Measurements from ENCODE around the gene FGF6. TPM values are rescaled to one million over a fixed set of nuclear protein-coding genes. Genes with fewer than 3 reads are reported as not detected.
"Not testable (repeated sequence)": the region's sequence is repeated elsewhere in the genome, so short reads cannot be mapped to it uniquely, and the experiment has no call there.

FGF6 gene
- total and polyA plus RNA-seq, 10 of the 15 experiments (the other 5 are each of a cell fraction or from before 2014, with no cell fraction given), result not detected

DNA sequence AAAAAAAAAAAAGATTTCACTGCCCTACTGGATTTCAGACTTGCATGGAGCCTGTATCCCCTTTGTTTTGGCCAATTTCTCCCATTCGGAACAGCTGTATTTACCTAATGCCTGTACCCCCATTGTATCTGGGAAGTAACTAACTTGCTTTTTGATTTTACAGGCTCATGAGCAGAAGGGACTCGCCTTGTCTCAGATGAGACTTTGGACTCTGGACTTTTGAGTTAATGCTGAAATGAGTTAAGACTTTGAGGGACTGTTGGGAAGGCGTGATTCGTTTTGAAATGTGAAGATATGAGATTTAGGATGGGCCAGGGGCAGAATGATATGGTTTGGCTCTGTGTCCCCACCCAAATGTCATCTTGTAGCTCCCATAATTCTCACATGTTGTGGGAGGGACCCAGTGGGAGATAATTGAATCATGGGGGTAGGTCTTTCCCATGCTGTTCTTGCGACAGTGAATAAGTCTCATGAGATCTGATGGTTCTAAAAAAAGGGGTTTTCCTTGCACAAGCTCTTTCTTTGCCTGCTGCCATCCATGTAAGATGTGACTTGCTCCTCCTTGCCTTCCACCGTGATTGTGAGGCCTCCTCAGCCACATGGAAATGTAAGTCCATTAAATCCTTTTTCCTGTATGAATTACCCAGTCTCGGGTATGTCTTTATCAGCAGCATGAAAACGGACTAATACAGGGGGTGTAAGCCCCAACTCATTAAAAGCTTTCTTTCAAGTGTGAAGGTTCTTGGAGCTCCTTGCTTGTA is 40.6 kb downstream of the FGF6 start:
- H3K27me3 ChIP-seq (replicated peaks in 1 of 2; ENCODE audit: control insufficient read depth in 2 of 2, insufficient read depth in 2 of 2, low read length in 1 of 2); H4K20me1 ChIP-seq (ENCODE audit: control insufficient read depth, insufficient read depth); POLR2A ChIA-PET; H3K79me2 ChIP-seq (ENCODE audit: control insufficient read depth, insufficient read depth, low read length); H3K27ac ChIP-seq (ENCODE audit: control insufficient read depth, insufficient read depth); H2AFZ ChIP-seq (ENCODE audit: control insufficient read depth, low read depth, low read length); H3K9me3 ChIP-seq (replicated peaks; ENCODE audit: control insufficient read depth, insufficient read depth, low read length); in situ Hi-C loops (cut with MboI); H3K36me3 ChIP-seq (ENCODE audit: control insufficient read depth in 2 of 2, insufficient read depth in 2 of 2, low read length in 1 of 2); DNase-seq (ENCODE audit: low read depth, low spot score); H3K4me1 ChIP-seq (ENCODE audit: control insufficient read depth, insufficient read depth, low read length); ATAC-seq; FAIRE-seq; H3K9ac ChIP-seq (ENCODE audit: control insufficient read depth, insufficient read depth, low read length); intact Hi-C loops (cut with micrococcal nuclease; ENCODE audit: unreplicated experiment); BruUV-seq (replicated peaks); H3K4me3 ChIP-seq; H3K4me2 ChIP-seq (ENCODE audit: control insufficient read depth, insufficient read depth): not testable (repeated sequence)
- WGBS (ENCODE audit: insufficient coverage, insufficient replicate concordance, low lambda C conversion rate, missing lambda C conversion rate), result 37% methylated on average over 8 of the region's 8 CpGs
- SMC1A ChIA-PET (ENCODE audit: uncharacterized antibody, unreplicated experiment), result interaction anchor here (1.5 kb wide), 1 partner anchor 8 kb away, joined by 4 read pairs; no protein-coding TSS in a partner anchor
- CTCF ChIA-PET, result interaction anchor here (0.9 kb wide), 1 partner anchor 8 kb away, joined by 4 read pairs; no protein-coding TSS in a partner anchor
- RAD21 ChIA-PET (ENCODE audit: unreplicated experiment), result interaction anchor here (1.6 kb wide), 1 partner anchor 16 kb away, joined by 3 read pairs; no protein-coding TSS in a partner anchor

GRCh38 chr12:4402996-4403395 is 42.6 kb downstream of the FGF6 start:
- H3K4me1 ChIP-seq (ENCODE audit: control insufficient read depth, insufficient read depth, low read length), result no peaks in the 10 kb centered on the region
- ChIA-PET SMC1A (ENCODE audit: uncharacterized antibody, unreplicated experiment) (no interaction called here), POLR2A (no interaction called here), RAD21 (ENCODE audit: unreplicated experiment) (no interaction called here), CTCF (interaction anchor here (0.6 kb wide), 1 partner anchor 470 kb away, joined by 3 read pairs; no protein-coding TSS in a partner anchor)
- no peak for DNase-seq (ENCODE audit: low read depth, low spot score)
- ATAC-seq, result no peak
- no peaks in the 10 kb centered on the region for H4K20me1 ChIP-seq (ENCODE audit: control insufficient read depth, insufficient read depth)
- no peak overlapping the region for H2AFZ ChIP-seq (ENCODE audit: control insufficient read depth, low read depth, low read length)
- no peak overlapping the region for H3K27ac ChIP-seq (ENCODE audit: control insufficient read depth, insufficient read depth)
- H3K79me2 ChIP-seq (ENCODE audit: control insufficient read depth, insufficient read depth, low read length), result no peaks in the 10 kb centered on the region
- BruUV-seq (replicated peaks), result no TSS peak
- H3K4me2 ChIP-seq (ENCODE audit: control insufficient read depth, insufficient read depth), result no peak overlapping the region
- intact Hi-C loops (cut with micrococcal nuclease; ENCODE audit: unreplicated experiment) (no loop called here), in situ Hi-C loops (cut with MboI) (no loop called here)
- no peak for FAIRE-seq
- H3K9ac ChIP-seq (ENCODE audit: control insufficient read depth, insufficient read depth, low read length), result no peak overlapping the region
- no peak overlapping the region for H3K4me3 ChIP-seq
- H3K36me3 ChIP-seq (ENCODE audit: control insufficient read depth in 2 of 2, insufficient read depth in 2 of 2, low read length in 1 of 2), result no peaks in the 10 kb centered on the region
- WGBS (ENCODE audit: insufficient coverage, insufficient replicate concordance, low lambda C conversion rate, missing lambda C conversion rate), result 34% methylated on average over 4 of the region's 4 CpGs
- no peaks in the 10 kb centered on the region; the same call in 2 of the 3 replicates for H3K9me3 ChIP-seq (replicated peaks; ENCODE audit: control insufficient read depth, insufficient read depth, low read length)
- H3K27me3 ChIP-seq (replicated peaks in 1 of 2; ENCODE audit: control insufficient read depth in 2 of 2, insufficient read depth in 2 of 2, low read length in 1 of 2), result no peaks in the 10 kb centered on the region; a peak in 2 of 4 replicates
- TF ChIP-seq CREM (IDR thresholded peaks at IDR 0.05; ENCODE audit: low read depth), result no peak
- TF ChIP-seq GATAD2B (conservative IDR thresholded peaks at IDR 0.05; ENCODE audit: low read depth), result no peak
- no peak for TF ChIP-seq MYB (IDR thresholded peaks at IDR 0.05; ENCODE audit: borderline replicate concordance, low read depth, low read length)
- no peak for TF ChIP-seq SRF (IDR thresholded peaks at IDR 0.05; ENCODE audit: low read depth in 2 of 2, low read length in 2 of 2)
- TF ChIP-seq CBX3 (IDR thresholded peaks at IDR 0.05; ENCODE audit: borderline replicate concordance, low read depth), result no peak
- TF ChIP-seq, protein P1, sequence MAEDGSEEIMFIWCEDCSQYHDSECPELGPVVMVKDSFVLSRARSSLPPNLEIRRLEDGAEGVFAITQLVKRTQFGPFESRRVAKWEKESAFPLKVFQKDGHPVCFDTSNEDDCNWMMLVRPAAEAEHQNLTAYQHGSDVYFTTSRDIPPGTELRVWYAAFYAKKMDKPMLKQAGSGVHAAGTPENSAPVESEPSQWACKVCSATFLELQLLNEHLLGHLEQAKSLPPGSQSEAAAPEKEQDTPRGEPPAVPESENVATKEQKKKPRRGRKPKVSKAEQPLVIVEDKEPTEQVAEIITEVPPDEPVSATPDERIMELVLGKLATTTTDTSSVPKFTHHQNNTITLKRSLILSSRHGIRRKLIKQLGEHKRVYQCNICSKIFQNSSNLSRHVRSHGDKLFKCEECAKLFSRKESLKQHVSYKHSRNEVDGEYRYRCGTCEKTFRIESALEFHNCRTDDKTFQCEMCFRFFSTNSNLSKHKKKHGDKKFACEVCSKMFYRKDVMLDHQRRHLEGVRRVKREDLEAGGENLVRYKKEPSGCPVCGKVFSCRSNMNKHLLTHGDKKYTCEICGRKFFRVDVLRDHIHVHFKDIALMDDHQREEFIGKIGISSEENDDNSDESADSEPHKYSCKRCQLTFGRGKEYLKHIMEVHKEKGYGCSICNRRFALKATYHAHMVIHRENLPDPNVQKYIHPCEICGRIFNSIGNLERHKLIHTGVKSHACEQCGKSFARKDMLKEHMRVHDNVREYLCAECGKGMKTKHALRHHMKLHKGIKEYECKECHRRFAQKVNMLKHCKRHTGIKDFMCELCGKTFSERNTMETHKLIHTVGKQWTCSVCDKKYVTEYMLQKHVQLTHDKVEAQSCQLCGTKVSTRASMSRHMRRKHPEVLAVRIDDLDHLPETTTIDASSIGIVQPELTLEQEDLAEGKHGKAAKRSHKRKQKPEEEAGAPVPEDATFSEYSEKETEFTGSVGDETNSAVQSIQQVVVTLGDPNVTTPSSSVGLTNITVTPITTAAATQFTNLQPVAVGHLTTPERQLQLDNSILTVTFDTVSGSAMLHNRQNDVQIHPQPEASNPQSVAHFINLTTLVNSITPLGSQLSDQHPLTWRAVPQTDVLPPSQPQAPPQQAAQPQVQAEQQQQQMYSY (CRISPR knock-in tag; IDR thresholded peaks at IDR 0.05), result no peak
- TF ChIP-seq RCOR1 (conservative IDR thresholded peaks at IDR 0.05; ENCODE audit: low read depth, low read length), result no peak
- no peak for TF ChIP-seq ZBTB40 (IDR thresholded peaks at IDR 0.05; ENCODE audit: borderline replicate concordance)

Data from GM12878 (cell line).